NB4 (cell line): ENCODE data around the gene ARHGEF4.
A peak's percentile ranks its signal among the peaks of the same experiment; 100 is the strongest.

Experiments
- DNase-seq: peaks from one replicate; pipeline ENCODE4 v3.0.0; 2010; ENCODE audit warnings: low read depth
- H3K4me3 ChIP-seq: one replicate; pipeline ENCODE4 v1.5.1; 2011; ENCODE audit warnings: mild to moderate bottlenecking, low read depth, low read length, moderate library complexity
- CTCF ChIP-seq: IDR thresholded peaks from one replicate; pipeline ENCODE4 v1.5.1; 2012; ENCODE audit warnings: low read depth, low read length
- MAX ChIP-seq: IDR thresholded peaks from 2 replicates; pipeline ENCODE4 v1.6.1; 2011; ENCODE audit warnings: low read depth, low read length
- MYC ChIP-seq: IDR thresholded peaks from 2 replicates; pipeline ENCODE4 v1.6.1; 2011; ENCODE audit warnings: low read depth, low read length
- POLR2A ChIP-seq: IDR thresholded peaks from 2 replicates; pipeline ENCODE4 v1.6.1; 2011; ENCODE audit warnings: mild to moderate bottlenecking; ENCODE audit not compliant: insufficient read length; ENCODE audit errors: extremely low read depth

The ARHGEF4 gene

GRCh38 chr2:131093006-131093695 is 256.4 kb downstream of the ARHGEF4 start, which contains the start of gene FAM168B:
FAM168B (minus strand) TSS chr2:131093460; CDS start chr2:131082646, 10,814 bp downstream.
- H3K4me3 ChIP-seq: peak within 1 kb of the TSS; percentile 80
- TF ChIP-seq MYC (peak; percentile 74; the same call in 1 of the 2 replicates), POLR2A (peak; percentile 90), MAX (peak; percentile 94), CTCF (no peak)
- peak; percentile 94 for DNase-seq

GRCh38 chr2:131093696-131094462 is 257.2 kb downstream of the ARHGEF4 start:
- DNase-seq: peak; percentile 20

GRCh38 chr2:131094463-131095281 is 258.0 kb downstream of the ARHGEF4 start:
- DNase-seq: no peak
- no peak overlapping the region for H3K4me3 ChIP-seq
- TF ChIP-seq CTCF: no peak
- TF ChIP-seq MAX: no peak
- TF ChIP-seq POLR2A: no peak
- no peak for TF ChIP-seq MYC

More at GRCh38 chr2:131093696-131094462, 257.2 kb downstream of the ARHGEF4 start:
- peak overlapping the region; percentile 79 for H3K4me3 ChIP-seq
- 0 out of 2 replicates have a peak, but pooled peaks have one; percentile 2 for TF ChIP-seq MYC
- TF ChIP-seq CTCF: no peak
